Retinal pigment epithelial cell (primary cell): ENCODE results near the gene OR10D3.

Experiments used
- DNase-seq: peaks from one replicate; pipeline ENCODE4 v3.0.0-alpha.2; 2010; ENCODE audit warnings: low read depth
- H3K4me3 ChIP-seq: 2 replicates; pipeline ENCODE4 v1.5.1; 2011; ENCODE audit warnings: mild to moderate bottlenecking, low read length, control low read depth, moderate library complexity
- CTCF ChIP-seq: conservative IDR thresholded peaks from 2 replicates; pipeline ENCODE4 v1.5.1; 2011; ENCODE audit warnings: low read depth, low read length, control low read depth, inconsistent platforms

The OR10D3 gene

DNA sequence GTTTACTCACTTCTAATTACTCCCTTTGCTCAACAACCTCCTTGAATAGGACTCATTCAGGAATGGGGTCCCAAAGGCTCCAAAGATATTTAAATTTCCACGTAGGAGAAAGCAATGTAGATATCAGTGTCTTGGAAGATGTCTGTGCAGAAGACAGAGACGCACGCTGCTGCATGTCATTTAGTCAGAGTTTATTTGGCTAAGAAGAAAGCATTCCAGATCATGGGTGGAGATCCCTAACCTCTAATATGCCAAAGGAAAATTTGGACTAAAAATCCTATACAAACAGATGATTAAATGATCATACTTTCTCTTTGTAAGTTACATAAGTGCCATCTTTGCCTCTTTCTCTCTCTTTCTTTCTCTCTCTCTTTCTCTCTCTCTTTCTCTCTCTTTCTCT is at the start of gene OR10D3:
OR10D3 (plus strand) TSS at position 278 of the 400 bp plus-strand sequence. CDS start 1,925 bp downstream, outside the sequence.
- no peak for DNase-seq
- no peak for TF ChIP-seq CTCF
- H3K4me3 ChIP-seq, result no peak within 1 kb of the TSS

DNA sequence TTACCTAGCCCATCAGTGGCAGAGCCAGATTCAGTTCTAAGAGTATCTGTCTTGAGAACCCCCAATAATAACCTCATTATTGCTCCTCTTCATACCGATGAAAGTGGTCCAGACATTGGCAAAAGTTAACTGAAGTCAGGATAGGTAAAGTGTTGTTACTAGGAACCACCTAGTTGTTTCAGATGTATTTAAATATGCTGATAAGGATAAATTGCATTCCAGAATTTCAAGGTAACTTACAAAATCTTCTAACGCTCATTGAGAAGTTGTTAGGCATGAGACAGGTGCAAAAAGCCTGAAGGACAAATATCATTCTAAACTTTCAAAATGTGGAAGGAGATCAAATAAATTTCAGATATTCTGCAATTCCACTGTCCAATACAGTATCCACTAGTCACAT is 40.1 kb upstream of the OR10D3 start:
- DNase-seq, result no peak
- no peak for TF ChIP-seq CTCF
- no peak overlapping the region for H3K4me3 ChIP-seq

- DNase-seq, result no peak
- H3K4me3 ChIP-seq, result no peak overlapping the region
- no peak for TF ChIP-seq CTCF
Measured at GRCh38 chr11:124147951-124148350, 35.2 kb upstream of the OR10D3 start.

DNA sequence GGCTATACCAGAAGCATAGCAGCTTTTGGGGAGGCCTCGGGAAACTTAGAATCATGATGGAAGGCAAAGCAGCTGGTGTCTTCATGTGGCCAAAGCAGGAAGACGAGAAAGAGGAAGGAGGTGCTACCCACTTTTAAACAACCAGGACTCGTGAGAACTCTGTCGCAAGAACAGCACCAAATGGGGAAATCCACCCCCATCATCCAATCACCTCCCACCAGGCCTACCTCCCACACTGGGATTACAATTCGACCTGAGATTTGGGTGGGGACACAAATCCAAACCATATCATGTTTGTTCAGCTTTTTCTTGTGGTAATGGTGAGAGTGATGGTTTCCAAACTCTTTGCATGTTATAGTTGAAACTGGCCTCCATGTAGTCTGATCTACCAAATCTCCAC is 32.5 kb upstream of the OR10D3 start:
- TF ChIP-seq CTCF, result no peak
- DNase-seq, result no peak
- no peak overlapping the region for H3K4me3 ChIP-seq

- H3K4me3 ChIP-seq, result no peak overlapping the region
- DNase-seq, result no peak
- TF ChIP-seq CTCF, result peak; percentile 30
Measured at GRCh38 chr11:124152770-124153407, 30.3 kb upstream of the OR10D3 start.

DNA sequence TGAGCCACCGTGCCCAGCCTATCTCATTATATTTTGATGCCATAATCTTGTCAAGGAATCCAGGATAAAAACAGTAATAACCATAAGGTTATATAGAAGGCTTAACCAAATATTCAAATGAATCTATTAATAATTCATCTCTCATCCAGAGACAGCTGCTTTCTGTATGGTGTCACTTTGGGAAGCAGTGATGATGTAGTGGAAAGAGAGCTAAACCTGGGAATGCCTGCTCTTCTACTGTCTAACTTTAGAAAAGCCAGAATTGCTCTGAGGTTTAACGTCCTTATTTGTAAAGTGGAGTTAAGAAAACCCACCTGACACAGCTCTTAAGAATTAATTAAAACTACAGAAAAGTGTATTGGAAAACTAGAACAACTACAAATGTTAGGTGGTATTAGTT is 29.3 kb upstream of the OR10D3 start:
- TF ChIP-seq CTCF, result no peak
- no peak overlapping the region for H3K4me3 ChIP-seq
- DNase-seq, result no peak

DNA sequence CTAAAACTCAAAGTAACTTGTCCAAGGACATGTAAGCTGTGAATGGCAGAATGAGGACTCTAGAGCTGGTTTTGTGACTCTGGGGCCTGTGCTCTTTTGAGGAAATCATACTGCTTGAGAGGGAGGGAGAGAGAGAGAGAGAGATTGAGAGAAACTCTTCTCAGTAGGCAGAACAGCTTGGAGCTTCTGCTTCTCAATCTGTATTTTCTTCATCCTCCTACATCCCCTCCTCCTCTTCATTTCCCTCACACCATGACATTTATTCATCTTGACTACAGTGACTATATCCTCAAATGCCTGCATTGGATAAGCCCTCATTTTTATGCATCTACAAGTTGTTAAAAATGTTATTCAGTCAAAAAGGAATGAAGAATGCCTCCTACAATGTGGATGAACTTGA is 23.7 kb upstream of the OR10D3 start:
- no peak for DNase-seq
- TF ChIP-seq CTCF, result no peak
- no peak overlapping the region for H3K4me3 ChIP-seq
